Loucy (cell line): ENCODE data around the gene FOXE3.

Experiments used
- H2AFZ ChIP-seq: fragments of 200-600 bp; sonication (generic); 2 replicates; pipeline ENCODE4 v1.6.0; 2016; ENCODE audit warnings: antibody characterized with exemption, mild to moderate bottlenecking, low read length, moderate library complexity
- H3F3A ChIP-seq: fragments of 200-600 bp; 2 replicates; pipeline ENCODE4 v1.6.0; 2016; ENCODE audit warnings: antibody characterized with exemption, low read depth, mild to moderate bottlenecking
- H3K27me3 ChIP-seq: fragments of 200-600 bp; sonication (generic); 2 replicates; pipeline ENCODE4 v1.6.1; 2014; ENCODE audit warnings: low read length, mild to moderate bottlenecking; ENCODE audit not compliant: insufficient read depth, poor library complexity, severe bottlenecking
- H3K36me3 ChIP-seq: fragments of 200-600 bp; sonication (generic); 2 replicates; pipeline ENCODE4 v1.6.1; 2016; ENCODE audit warnings: low read length; ENCODE audit not compliant: insufficient read depth
- H3K4me1 ChIP-seq: fragments of 200-600 bp; sonication (generic); 2 replicates; pipeline ENCODE4 v1.5.1; 2014; ENCODE audit warnings: low read length, mild to moderate bottlenecking; ENCODE audit not compliant: insufficient read depth, poor library complexity, severe bottlenecking
- H3K4me2 ChIP-seq: fragments of 200-600 bp; sonication (generic); 2 replicates; pipeline ENCODE4 v1.6.0; 2014; ENCODE audit warnings: antibody characterized with exemption, low read length, low read depth, mild to moderate bottlenecking; ENCODE audit not compliant: poor library complexity, severe bottlenecking
- H3K4me3 ChIP-seq: fragments of 200-600 bp; sonication (generic); 2 replicates; pipeline ENCODE4 v1.5.1; 2014; ENCODE audit warnings: low read length, mild to moderate bottlenecking, mixed read lengths; ENCODE audit not compliant: poor library complexity, severe bottlenecking
- H3K79me2 ChIP-seq: fragments of 200-600 bp; sonication (generic); 2 replicates; pipeline ENCODE4 v1.6.1; 2014; ENCODE audit warnings: low read length; ENCODE audit not compliant: insufficient read depth
- H3K9ac ChIP-seq: fragments of 200-600 bp; sonication (generic); 2 replicates; pipeline ENCODE4 v1.6.0; 2014; ENCODE audit warnings: mild to moderate bottlenecking, low read depth, low read length, moderate library complexity; ENCODE audit not compliant: poor library complexity, severe bottlenecking
- H3K9me2 ChIP-seq: fragments of 200-600 bp; sonication (generic); replicated peaks from 2 replicates; pipeline ENCODE4 v1.6.1; 2016; ENCODE audit warnings: low read depth, low read length, mixed read lengths
- H3K9me3 ChIP-seq: fragments of 200-600 bp; sonication (generic); 2 replicates; pipeline ENCODE4 v1.6.1; 2014; ENCODE audit warnings: mild to moderate bottlenecking, antibody characterized with exemption, low read length, low read depth; ENCODE audit not compliant: insufficient read depth
- H4K20me1 ChIP-seq: fragments of 200-600 bp; sonication (generic); 2 replicates; pipeline ENCODE4 v1.6.0; 2014; ENCODE audit warnings: antibody characterized with exemption, low read length, mild to moderate bottlenecking; ENCODE audit not compliant: insufficient read depth, poor library complexity, severe bottlenecking
- CTCF ChIP-seq: fragments of 200-600 bp; sonication (generic); conservative IDR thresholded peaks from 2 replicates; pipeline ENCODE4 v1.5.1; 2014; ENCODE audit warnings: mild to moderate bottlenecking, antibody characterized with exemption, low read length
- EZH2phosphoT487 ChIP-seq: fragments of 200-600 bp; IDR thresholded peaks from 2 replicates; pipeline ENCODE4 v1.6.1; 2018; ENCODE audit warnings: antibody characterized with exemption, mild to moderate bottlenecking, moderate library complexity, borderline replicate concordance

Gene FOXE3

DNA sequence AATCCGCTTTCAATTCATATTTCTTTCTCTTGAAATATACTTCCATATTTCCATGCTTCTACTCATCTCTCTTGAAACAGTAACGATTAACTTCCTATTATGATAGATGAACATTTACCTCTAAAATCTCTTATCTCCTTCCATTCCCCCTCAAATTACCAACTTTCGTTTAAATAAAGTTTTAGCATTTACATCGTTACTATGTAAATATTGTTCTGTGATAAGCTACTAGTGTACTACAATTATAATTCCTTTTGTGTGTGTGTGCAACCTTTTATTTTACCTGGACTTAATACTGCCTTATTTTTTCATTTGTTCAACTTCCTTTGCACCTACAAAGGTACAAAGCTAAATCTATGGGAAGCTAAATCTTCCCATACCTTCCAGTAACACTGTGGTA is 4.5 kb downstream of the FOXE3 start:
- Histone ChIP-seq H3K9me3 (no peaks in the 10 kb centered on the region), H3K4me1 (no peaks in the 10 kb centered on the region), H3K27me3 (no peaks in the 10 kb centered on the region), H3K9me2 (no peaks in the 10 kb centered on the region), H4K20me1 (no peaks in the 10 kb centered on the region), H3K4me2 (no peak overlapping the region), H3K4me3 (no peak overlapping the region), H2AFZ (no peak overlapping the region), H3F3A (no peaks in the 10 kb centered on the region), H3K36me3 (no peaks in the 10 kb centered on the region), H3K9ac (no peak overlapping the region), H3K79me2 (no peaks in the 10 kb centered on the region)
- TF ChIP-seq CTCF (no peak), EZH2phosphoT487 (no peak)

- H3K27me3 ChIP-seq, result no peaks in the 10 kb centered on the region
- H2AFZ ChIP-seq, result no peak overlapping the region
- no peaks in the 10 kb centered on the region for H3K4me1 ChIP-seq
- H3K79me2 ChIP-seq, result no peaks in the 10 kb centered on the region
- no peaks in the 10 kb centered on the region for H3K9me2 ChIP-seq
- H3K4me2 ChIP-seq, result no peak overlapping the region
- H4K20me1 ChIP-seq, result no peaks in the 10 kb centered on the region
- H3K9ac ChIP-seq, result no peak overlapping the region
- no peaks in the 10 kb centered on the region for H3K36me3 ChIP-seq
- H3K9me3 ChIP-seq, result no peaks in the 10 kb centered on the region
- no peak for TF ChIP-seq EZH2phosphoT487
- no peak for TF ChIP-seq CTCF
- no peak overlapping the region for H3K4me3 ChIP-seq
- no peaks in the 10 kb centered on the region for H3F3A ChIP-seq
Measured at GRCh38 chr1:47423872-47424271, 7.8 kb downstream of the FOXE3 start.

- Histone ChIP-seq H3K4me2 (no peak overlapping the region), H4K20me1 (no peaks in the 10 kb centered on the region), H3F3A (no peaks in the 10 kb centered on the region), H3K9me3 (no peaks in the 10 kb centered on the region), H3K9ac (no peak overlapping the region), H3K27me3 (no peaks in the 10 kb centered on the region), H3K4me3 (no peak overlapping the region), H3K79me2 (no peaks in the 10 kb centered on the region), H2AFZ (no peak overlapping the region), H3K9me2 (no peaks in the 10 kb centered on the region), H3K36me3 (no peaks in the 10 kb centered on the region), H3K4me1 (no peaks in the 10 kb centered on the region)
- TF ChIP-seq CTCF, result peak; percentile 84
- no peak for TF ChIP-seq EZH2phosphoT487
Measured at GRCh38 chr1:47424336-47424982, 8.4 kb downstream of the FOXE3 start.
